PC-9 (cell line): ENCODE results near the gene C19orf12. TPM values are rescaled to one million over a fixed set of nuclear protein-coding genes. Genes with fewer than 3 reads are reported as not detected.

ENCODE experiments used
- BruUV-seq: library from RNA; stranded (reverse); fragments of 400-500 nt; replicated peaks from 2 replicates; lab custom pipeline; 2021; lab: Mats Ljungman, UMichigan
- CTCF ChIA-PET: fragments of 300-600 bp; sonication (Branson Sonifier 250); formaldehyde crosslinking; loops from one replicate; lab custom pipeline; 2022; ENCODE audit warnings: antibody characterized with exemption; lab: Charles Lee
- POLR2A ChIA-PET: fragments of 300-600 bp; sonication (Branson Sonifier 250); formaldehyde crosslinking; loops from one replicate; lab custom pipeline; 2022; ENCODE audit warnings: antibody characterized with exemption; ENCODE audit not compliant: unreplicated experiment; lab: Charles Lee
- DNase-seq, 2 experiments: peaks; one replicate each; pipeline versions ENCODE4 v3.0.0 to v3.0.0-alpha.2; 2015 to 2022; ENCODE audit warnings: mixed read lengths in 1 of 2
- H2AFZ ChIP-seq: fragments of 200-600 bp; sonication (generic); 2 replicates; pipeline ENCODE4 v1.8.1; 2017; ENCODE audit warnings: antibody characterized with exemption
- H3F3A ChIP-seq: fragments of 200-600 bp; sonication (generic); 2 replicates; pipeline ENCODE4 v1.8.1; 2017; ENCODE audit warnings: antibody characterized with exemption, mild to moderate bottlenecking, low read depth; ENCODE audit not compliant: insufficient read depth
- H3K27ac ChIP-seq: fragments of 200-600 bp; sonication (generic); 2 replicates; pipeline ENCODE4 v1.6.1; 2016; ENCODE audit warnings: mixed run types
- H3K27me3 ChIP-seq: fragments of 200-600 bp; sonication (generic); 2 replicates; pipeline ENCODE4 v1.6.1; 2016; ENCODE audit warnings: low read depth, mixed run types; ENCODE audit not compliant: insufficient read depth
- H3K36me3 ChIP-seq: fragments of 200-600 bp; sonication (generic); 2 replicates; pipeline ENCODE4 v1.6.1; 2016; ENCODE audit warnings: low read depth, mixed run types
- H3K4me1 ChIP-seq: fragments of 200-600 bp; sonication (generic); replicated peaks from 2 replicates; pipeline ENCODE4 v1.6.1; 2016; ENCODE audit warnings: mixed run types; ENCODE audit not compliant: insufficient read depth
- H3K4me2 ChIP-seq: fragments of 200-600 bp; sonication (generic); 2 replicates; pipeline ENCODE4 v1.6.1; 2017; ENCODE audit warnings: mixed run types
- H3K4me3 ChIP-seq: fragments of 200-600 bp; sonication (generic); 2 replicates; pipeline ENCODE4 v1.6.1; 2016; ENCODE audit warnings: mixed run types
- H3K79me2 ChIP-seq: fragments of 200-600 bp; sonication (generic); 2 replicates; pipeline ENCODE4 v1.6.1; 2017; ENCODE audit warnings: low read depth, mixed run types
- H3K9me2 ChIP-seq: fragments of 200-600 bp; sonication (generic); 2 replicates; pipeline ENCODE4 v1.8.1; 2017; ENCODE audit warnings: mild to moderate bottlenecking; ENCODE audit not compliant: insufficient read depth
- H3K9me3 ChIP-seq: fragments of 200-600 bp; sonication (generic); 2 replicates; pipeline ENCODE4 v1.8.1; 2016; ENCODE audit warnings: low read depth; ENCODE audit not compliant: insufficient read depth
- H4K20me1 ChIP-seq: fragments of 200-600 bp; sonication (generic); 2 replicates; pipeline ENCODE4 v1.8.1; 2017; ENCODE audit not compliant: insufficient read depth
- CTCF ChIP-seq: fragments of 200-600 bp; sonication (generic); conservative IDR thresholded peaks from 2 replicates; pipeline ENCODE4 v1.6.1; 2017; ENCODE audit warnings: mixed run types, antibody characterized with exemption, mild to moderate bottlenecking, moderate library complexity
- EZH2 ChIP-seq: fragments of 200-600 bp; sonication (generic); IDR thresholded peaks from 2 replicates; pipeline ENCODE4 v1.8.0; 2017; ENCODE audit warnings: antibody characterized with exemption, low read depth
- intact Hi-C: fragments of 100-400 bp; cut with micrococcal nuclease; formaldehyde crosslinking; loops from one replicate; pipeline ENCODE4 v1.10.0; 2022; ENCODE audit not compliant: unreplicated experiment
- total RNA-seq: library from RNA; stranded (reverse); gene quantifications from 2 replicates; pipeline ENCODE4 v1.2.3, GENCODE V29; 2021

The C19orf12 gene
- total RNA-seq, 1 experiment from 2014 or later, result 14.8 TPM

DNA sequence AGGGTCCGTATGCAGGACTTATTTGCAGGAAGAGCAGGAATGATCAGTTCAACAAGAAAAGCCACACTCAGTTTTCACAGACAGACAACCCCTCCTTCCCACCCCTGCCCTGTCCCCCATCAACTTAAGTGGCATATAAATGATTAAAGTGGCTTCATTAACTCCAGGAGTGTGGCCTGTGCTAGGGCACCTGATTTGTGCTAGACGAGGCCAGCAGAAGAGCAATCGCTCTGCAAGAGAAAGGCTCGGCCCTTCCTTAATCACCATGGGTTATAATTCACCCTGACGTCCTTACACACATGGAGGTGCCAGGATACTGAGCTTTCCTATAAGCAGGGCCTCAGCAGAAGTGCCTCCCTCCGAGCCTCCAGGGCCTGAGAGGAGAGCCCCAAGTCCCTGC lies 14.6 kb downstream of the C19orf12 start:
- Histone ChIP-seq H3K9me2 (no peaks in the 10 kb centered on the region), H3K36me3 (no peaks in the 10 kb centered on the region), H3F3A (peaks cover 5% of the 10 kb centered on the region; the same call in 1 of the 2 replicates), H3K9me3 (no peaks in the 10 kb centered on the region), H4K20me1 (no peaks in the 10 kb centered on the region), H3K79me2 (no peaks in the 10 kb centered on the region), H3K4me3 (no peak overlapping the region), H3K4me2 (no peak overlapping the region), H3K27ac (no peak overlapping the region), H3K4me1 (no peaks in the 10 kb centered on the region), H2AFZ (no peak overlapping the region), H3K27me3 (no peaks in the 10 kb centered on the region)
- DNase-seq, result no peak
- TF ChIP-seq CTCF, result no peak
- TF ChIP-seq EZH2, result no peak
- no TSS peak for BruUV-seq
- ChIA-PET CTCF (interaction anchor here (0.6 kb wide), 1 partner anchor 294 kb away, joined by 3 read pairs; no protein-coding TSS in a partner anchor), POLR2A (no interaction called here)
- intact Hi-C loops, result no loop called here

GRCh38 chr19:29699861-29700260 lies 15.2 kb downstream of the C19orf12 start:
- Histone ChIP-seq H2AFZ (no peak overlapping the region), H3K27ac (no peak overlapping the region), H3K36me3 (no peaks in the 10 kb centered on the region), H3K27me3 (no peaks in the 10 kb centered on the region), H3K4me3 (no peak overlapping the region), H3K4me1 (no peaks in the 10 kb centered on the region), H3F3A (peaks cover 5% of the 10 kb centered on the region; the same call in 1 of the 2 replicates), H4K20me1 (no peaks in the 10 kb centered on the region), H3K79me2 (no peaks in the 10 kb centered on the region), H3K9me3 (no peaks in the 10 kb centered on the region), H3K9me2 (no peaks in the 10 kb centered on the region), H3K4me2 (no peak overlapping the region)
- TF ChIP-seq EZH2 (no peak), CTCF (no peak)
- ChIA-PET POLR2A (no interaction called here), CTCF (interaction anchor here (0.6 kb wide), 1 partner anchor 294 kb away, joined by 3 read pairs; no protein-coding TSS in a partner anchor)
- DNase-seq, result no peak
- BruUV-seq, result no TSS peak
- intact Hi-C loops, result no loop called here

DNA sequence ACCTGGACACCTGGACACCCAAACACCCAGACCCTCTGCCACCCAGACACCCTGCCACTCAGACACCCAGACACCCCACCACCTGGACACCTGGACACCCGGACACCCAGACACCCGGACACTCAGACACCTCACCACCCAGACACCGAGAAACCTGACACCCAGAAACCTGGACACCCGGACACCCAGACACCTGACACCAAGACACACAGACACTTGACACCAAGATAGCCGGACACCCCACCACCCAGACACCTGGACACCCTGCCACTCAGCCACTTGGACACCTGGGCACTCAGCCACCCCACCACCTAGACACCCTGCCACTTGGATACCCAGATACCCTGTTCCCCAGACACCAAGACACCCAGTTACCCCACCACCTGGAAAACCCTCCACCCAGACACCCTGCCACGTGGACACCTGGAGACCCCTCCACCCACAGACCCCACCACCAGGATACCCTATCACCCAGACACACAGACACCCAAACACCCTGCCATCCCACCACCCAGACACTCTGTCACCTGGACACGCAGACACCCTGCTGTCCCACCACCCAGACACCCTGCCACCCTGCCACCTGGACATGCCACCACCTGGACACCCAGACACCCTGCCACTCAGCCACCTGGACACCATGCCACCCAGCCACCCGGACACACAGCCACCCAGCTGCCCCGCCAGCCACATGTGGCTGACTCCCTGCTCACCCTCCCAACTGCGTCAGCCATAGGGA lies 17.4 kb downstream of the C19orf12 start:
- H3K4me1 ChIP-seq, result no peaks in the 10 kb centered on the region
- CTCF ChIA-PET, result no interaction called here
- intact Hi-C loops, result no loop called here

More for the DNA sequence above, 17.4 kb downstream of the C19orf12 start:
- Histone ChIP-seq H3K4me3 (no peak overlapping the region), H3K36me3 (no peaks in the 10 kb centered on the region), H3K4me2 (no peak overlapping the region), H3K79me2 (no peaks in the 10 kb centered on the region), H3K9me2 (no peaks in the 10 kb centered on the region), H3K27ac (no peak overlapping the region), H3F3A (peaks cover 5% of the 10 kb centered on the region; the same call in 1 of the 2 replicates), H3K9me3 (no peaks in the 10 kb centered on the region), H2AFZ (no peak overlapping the region), H3K27me3 (no peaks in the 10 kb centered on the region), H4K20me1 (no peaks in the 10 kb centered on the region)
- no peak for DNase-seq
- POLR2A ChIA-PET, result no interaction called here
- TF ChIP-seq EZH2 (no peak), CTCF (no peak)
- no TSS peak for BruUV-seq
